ENCODE results near the gene HYPK. TPM values are rescaled to one million over a fixed set of nuclear protein-coding genes. Genes with fewer than 3 reads are reported as not detected.
A peak's percentile ranks its signal among the peaks of the same experiment; 100 is the strongest.
"Not testable (repeated sequence)": the region's sequence is repeated elsewhere in the genome, so short reads cannot be mapped to it uniquely, and the experiment has no call there.

The HYPK gene
- total RNA-seq, 2 donors from 2014 or later = 5.0 to 25.7 TPM

- DNase-seq = peak; percentile 88
- peaks cover 14% of the 10 kb centered on the region for H3K4me1 ChIP-seq
- H3K27ac ChIP-seq = peak within 1 kb of the TSS; percentile 53
- TF ChIP-seq CTCF (IDR thresholded peaks at IDR 0.05) = no peak
- H3K9me3 ChIP-seq = no peaks in the 10 kb centered on the region
- H3K4me3 ChIP-seq = peak within 1 kb of the TSS; percentile 49
- H3K9ac ChIP-seq (ENCODE audit: low read depth in 2 of 2, low read length in 2 of 2) = peak within 1 kb of the TSS; percentile 51 to 71
- intact Hi-C loops (cut with DNase I) = no loop called here
- no peaks in the 10 kb centered on the region for H3K27me3 ChIP-seq
- no peaks in the 10 kb centered on the region for H3K36me3 ChIP-seq
Observed at GRCh38 chr15:43826508-43827341, 26.3 kb downstream of the HYPK start, which contains the start of gene WDR76. Gene WDR76, plus strand, starts transcription at chr15:43827002. Its CDS starts 31 bp downstream, at chr15:43827033.

- H3K27me3 ChIP-seq = no peaks in the 10 kb centered on the region
- H3K9me3 ChIP-seq = no peaks in the 10 kb centered on the region
- TF ChIP-seq CTCF (IDR thresholded peaks at IDR 0.05) = no peak
- DNase-seq = no peak
- no peak overlapping the region for H3K4me3 ChIP-seq
- no peak overlapping the region for H3K27ac ChIP-seq
- no peaks in the 10 kb centered on the region for H3K36me3 ChIP-seq
- peaks cover 14% of the 10 kb centered on the region for H3K4me1 ChIP-seq
- no peak overlapping the region for H3K9ac ChIP-seq (ENCODE audit: low read depth in 2 of 2, low read length in 2 of 2)
- intact Hi-C loops (cut with DNase I) = no loop called here
Observed at GRCh38 chr15:43828061-43828657, 27.8 kb downstream of the HYPK start.

- intact Hi-C loops (cut with DNase I); H3K27me3 ChIP-seq; H3K36me3 ChIP-seq: not testable (repeated sequence)
Observed at GRCh38 chr15:43829951-43830540, 29.6 kb downstream of the HYPK start.

GRCh38 chr15:43830691-43831275 is 30.4 kb downstream of the HYPK start:
- intact Hi-C loops (cut with DNase I); H3K9ac ChIP-seq (ENCODE audit: low read depth in 2 of 2, low read length in 2 of 2); H3K27me3 ChIP-seq; H3K9me3 ChIP-seq; DNase-seq; H3K27ac ChIP-seq; H3K4me1 ChIP-seq; H3K4me3 ChIP-seq; H3K36me3 ChIP-seq: not testable (repeated sequence)

More at GRCh38 chr15:43829951-43830540, 29.6 kb downstream of the HYPK start:
- not testable (repeated sequence) for H3K4me1 ChIP-seq; H3K9ac ChIP-seq (ENCODE audit: low read depth in 2 of 2, low read length in 2 of 2); H3K27ac ChIP-seq; DNase-seq; H3K9me3 ChIP-seq; H3K4me3 ChIP-seq

GRCh38 chr15:43831519-43832052 is 31.2 kb downstream of the HYPK start:
- H3K27me3 ChIP-seq; intact Hi-C loops (cut with DNase I); H3K4me1 ChIP-seq; H3K36me3 ChIP-seq; H3K27ac ChIP-seq; H3K4me3 ChIP-seq; H3K9me3 ChIP-seq; H3K9ac ChIP-seq (ENCODE audit: low read depth in 2 of 2, low read length in 2 of 2); DNase-seq: not testable (repeated sequence)

- H3K4me3 ChIP-seq; H3K4me1 ChIP-seq; H3K27ac ChIP-seq; H3K36me3 ChIP-seq; DNase-seq; intact Hi-C loops (cut with DNase I); H3K9me3 ChIP-seq; H3K27me3 ChIP-seq; H3K9ac ChIP-seq (ENCODE audit: low read depth in 2 of 2, low read length in 2 of 2): not testable (repeated sequence)
Observed at GRCh38 chr15:43832485-43832884, 32.1 kb downstream of the HYPK start.

- H3K36me3 ChIP-seq = no peaks in the 10 kb centered on the region
- no peak overlapping the region for H3K4me3 ChIP-seq
- no peak overlapping the region for H3K9ac ChIP-seq (ENCODE audit: low read depth in 2 of 2, low read length in 2 of 2)
- H3K27ac ChIP-seq = no peak overlapping the region
- no peaks in the 10 kb centered on the region for H3K9me3 ChIP-seq
- intact Hi-C loops (cut with DNase I) = no loop called here
- H3K27me3 ChIP-seq = no peaks in the 10 kb centered on the region
- DNase-seq = no peak
- no peak for TF ChIP-seq CTCF (IDR thresholded peaks at IDR 0.05)
- no peaks in the 10 kb centered on the region for H3K4me1 ChIP-seq
Observed at GRCh38 chr15:43845421-43845820, 45.0 kb downstream of the HYPK start.
